ENCODE measurements around the gene EXOC6B.

Gene EXOC6B

DNA sequence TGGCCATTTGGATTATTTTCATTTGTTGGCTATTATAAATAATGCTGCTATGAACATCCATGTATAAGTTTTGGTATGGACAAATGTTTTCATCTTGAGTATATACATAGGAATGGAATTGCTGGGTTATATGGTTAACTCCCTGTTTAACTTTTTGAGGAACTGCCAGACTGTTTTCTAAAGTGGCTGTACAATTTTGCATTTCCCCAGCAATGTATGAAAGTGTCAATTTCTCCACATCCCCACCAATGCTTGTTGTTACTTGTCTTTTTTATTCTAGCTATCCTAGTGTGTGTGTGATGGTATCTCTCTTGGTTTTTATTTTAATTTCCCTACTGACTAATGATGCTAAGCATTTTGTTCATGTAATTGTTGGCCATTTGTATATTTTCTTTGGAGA, 587.5 kb downstream of the EXOC6B start:
- DNase-seq (ENCODE audit: extremely low read depth, insufficient read length) = no peak
- Histone ChIP-seq H3K36me3 (ENCODE audit: control insufficient read depth, insufficient read depth, low read length) (no peaks in the 10 kb centered on the region), H3K4me3 (replicated peaks; ENCODE audit: low read depth, low read length) (no peak overlapping the region), H3K27me3 (replicated peaks; ENCODE audit: control insufficient read depth, insufficient read depth, low read length) (no peaks in the 10 kb centered on the region)
- TF ChIP-seq, protein P1, sequence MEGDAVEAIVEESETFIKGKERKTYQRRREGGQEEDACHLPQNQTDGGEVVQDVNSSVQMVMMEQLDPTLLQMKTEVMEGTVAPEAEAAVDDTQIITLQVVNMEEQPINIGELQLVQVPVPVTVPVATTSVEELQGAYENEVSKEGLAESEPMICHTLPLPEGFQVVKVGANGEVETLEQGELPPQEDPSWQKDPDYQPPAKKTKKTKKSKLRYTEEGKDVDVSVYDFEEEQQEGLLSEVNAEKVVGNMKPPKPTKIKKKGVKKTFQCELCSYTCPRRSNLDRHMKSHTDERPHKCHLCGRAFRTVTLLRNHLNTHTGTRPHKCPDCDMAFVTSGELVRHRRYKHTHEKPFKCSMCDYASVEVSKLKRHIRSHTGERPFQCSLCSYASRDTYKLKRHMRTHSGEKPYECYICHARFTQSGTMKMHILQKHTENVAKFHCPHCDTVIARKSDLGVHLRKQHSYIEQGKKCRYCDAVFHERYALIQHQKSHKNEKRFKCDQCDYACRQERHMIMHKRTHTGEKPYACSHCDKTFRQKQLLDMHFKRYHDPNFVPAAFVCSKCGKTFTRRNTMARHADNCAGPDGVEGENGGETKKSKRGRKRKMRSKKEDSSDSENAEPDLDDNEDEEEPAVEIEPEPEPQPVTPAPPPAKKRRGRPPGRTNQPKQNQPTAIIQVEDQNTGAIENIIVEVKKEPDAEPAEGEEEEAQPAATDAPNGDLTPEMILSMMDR (IDR thresholded peaks at IDR 0.05; ENCODE audit: insufficient read depth, low read length, poor library complexity, severe bottlenecking) = no peak

DNA sequence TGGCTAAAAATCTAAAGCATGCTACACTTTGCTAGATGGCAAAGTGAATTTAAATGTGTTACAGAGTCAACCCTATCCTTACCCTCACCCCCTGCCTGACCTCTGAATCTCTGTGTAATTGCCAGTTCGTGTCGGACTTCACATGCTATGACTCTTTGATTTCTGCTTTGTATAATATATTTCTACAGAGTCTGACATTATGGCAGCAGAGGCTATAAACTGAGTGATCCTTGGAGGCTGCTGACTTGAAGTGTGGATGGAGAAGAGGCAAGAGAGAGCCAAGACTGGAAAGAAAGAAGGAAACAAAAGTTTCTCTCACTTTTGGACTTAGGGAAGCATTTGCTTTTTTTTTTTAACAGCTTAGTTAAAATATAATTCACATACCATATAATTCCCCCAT, 588.3 kb downstream of the EXOC6B start:
- no peaks in the 10 kb centered on the region for H3K36me3 ChIP-seq (ENCODE audit: control insufficient read depth, insufficient read depth, low read length)
- TF ChIP-seq, protein P1 (IDR thresholded peaks at IDR 0.05; ENCODE audit: insufficient read depth, low read length, poor library complexity, severe bottlenecking) = no peak
- no peak for DNase-seq (ENCODE audit: extremely low read depth, insufficient read length)
- H3K4me3 ChIP-seq (replicated peaks; ENCODE audit: low read depth, low read length) = no peak overlapping the region
- H3K27me3 ChIP-seq (replicated peaks; ENCODE audit: control insufficient read depth, insufficient read depth, low read length) = no peaks in the 10 kb centered on the region

DNA sequence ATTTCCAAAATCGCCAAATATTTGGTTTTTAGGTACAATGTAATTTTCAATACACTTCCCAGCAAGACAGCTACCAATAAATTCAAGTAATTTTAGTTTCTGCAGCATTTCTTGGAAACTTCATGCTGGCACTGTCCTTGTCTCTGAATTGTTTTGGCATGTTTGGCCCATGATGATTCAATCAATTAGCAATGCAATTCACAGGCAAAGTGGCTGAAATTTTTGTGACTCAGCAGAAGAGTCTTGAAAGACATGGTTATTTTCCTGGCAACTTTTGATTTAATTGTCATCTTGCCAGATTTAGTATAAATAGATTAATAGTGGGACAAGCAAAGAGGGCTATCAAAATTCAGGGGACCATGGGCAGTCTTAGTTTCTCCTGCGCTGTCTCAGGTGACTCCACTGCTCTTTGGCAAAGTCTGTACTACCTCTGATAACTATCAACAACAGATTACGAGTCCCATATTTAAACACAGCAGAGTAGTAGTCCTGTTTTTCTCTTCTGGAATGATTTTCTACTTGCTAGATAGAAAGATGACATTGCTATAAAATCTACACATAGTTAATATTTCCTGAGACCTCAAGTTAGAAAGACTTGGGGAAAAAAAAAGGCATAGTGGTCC, 589.3 kb downstream of the EXOC6B start:
- TF ChIP-seq, protein P1 (IDR thresholded peaks at IDR 0.05; ENCODE audit: insufficient read depth, low read length, poor library complexity, severe bottlenecking) = no peak
- H3K4me3 ChIP-seq (replicated peaks; ENCODE audit: low read depth, low read length) = no peak overlapping the region
- DNase-seq (ENCODE audit: extremely low read depth, insufficient read length) = no peak

DNA sequence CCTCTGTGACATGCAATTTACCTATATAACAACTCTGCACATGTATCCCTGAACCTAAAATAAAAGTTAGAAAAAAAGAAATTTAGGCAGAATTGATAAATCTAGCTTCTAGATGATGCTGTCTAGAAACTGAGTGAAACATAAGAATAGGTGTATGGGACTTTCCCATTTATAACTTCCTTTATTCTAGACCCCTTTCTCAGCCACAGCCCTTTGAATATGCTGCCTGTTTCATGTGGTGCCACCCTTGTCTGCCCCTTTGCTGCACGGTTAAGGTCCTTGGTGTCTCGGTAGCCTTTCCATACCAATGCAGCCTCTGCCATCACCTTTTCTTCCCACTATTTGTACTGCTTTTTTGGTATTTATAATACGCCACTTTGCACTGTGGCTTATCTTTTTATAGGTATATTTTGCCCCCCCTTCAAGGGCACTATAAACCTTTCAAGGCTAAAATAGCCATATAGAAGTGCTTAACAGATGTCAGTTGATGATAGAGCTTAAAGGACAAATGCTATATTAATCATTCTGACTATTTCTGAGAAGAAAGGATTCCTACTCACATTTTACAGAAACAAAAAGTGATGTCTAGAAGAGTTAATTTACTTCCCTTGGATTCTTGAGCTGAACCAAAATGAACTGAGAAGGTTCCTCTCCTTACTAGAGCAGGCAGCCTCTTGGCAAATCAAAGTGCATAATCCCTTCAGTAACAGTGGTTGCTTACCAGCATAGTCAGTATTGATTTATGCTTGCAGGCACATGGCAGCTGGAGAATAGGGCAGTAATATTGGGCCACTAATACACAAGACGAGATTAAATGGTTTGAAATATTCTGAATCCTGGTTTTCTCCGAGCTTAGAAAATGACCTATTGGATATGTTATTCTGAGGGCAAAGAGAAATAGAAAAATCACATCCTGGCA, 590.1 kb downstream of the EXOC6B start:
- H3K27me3 ChIP-seq (replicated peaks; ENCODE audit: control insufficient read depth, insufficient read depth, low read length) = no peaks in the 10 kb centered on the region
- TF ChIP-seq, protein P1 (IDR thresholded peaks at IDR 0.05; ENCODE audit: insufficient read depth, low read length, poor library complexity, severe bottlenecking) = no peak
- DNase-seq (ENCODE audit: extremely low read depth, insufficient read length) = no peak
- no peak overlapping the region for H3K4me3 ChIP-seq (replicated peaks; ENCODE audit: low read depth, low read length)
- H3K36me3 ChIP-seq (ENCODE audit: control insufficient read depth, insufficient read depth, low read length) = no peaks in the 10 kb centered on the region

More for the DNA sequence above, 589.3 kb downstream of the EXOC6B start:
- Histone ChIP-seq H3K27me3 (replicated peaks; ENCODE audit: control insufficient read depth, insufficient read depth, low read length) (no peaks in the 10 kb centered on the region), H3K36me3 (ENCODE audit: control insufficient read depth, insufficient read depth, low read length) (no peaks in the 10 kb centered on the region)

DNA sequence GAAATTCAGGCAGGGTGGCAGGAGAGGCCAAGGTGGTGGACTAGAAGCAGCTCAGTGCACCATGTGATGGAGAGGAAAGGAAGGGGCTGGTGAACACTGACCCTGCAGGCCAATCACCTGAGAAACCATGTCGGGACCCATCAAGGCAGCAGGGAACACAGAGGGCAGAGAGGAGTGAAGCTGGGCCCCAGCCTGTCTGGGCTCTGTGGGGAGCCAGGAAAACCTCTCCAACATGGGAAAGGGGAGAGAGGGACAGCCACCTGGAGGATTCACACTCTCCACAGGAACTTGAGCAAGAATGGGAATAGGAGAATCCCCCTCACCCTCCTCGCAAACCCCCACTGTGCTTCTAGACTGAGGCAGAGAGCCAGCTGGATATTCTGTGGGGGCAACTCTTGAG, 592.6 kb downstream of the EXOC6B start:
- TF ChIP-seq, protein P1 (IDR thresholded peaks at IDR 0.05; ENCODE audit: insufficient read depth, low read length, poor library complexity, severe bottlenecking) = no peak
- no peak overlapping the region for H3K4me3 ChIP-seq (replicated peaks; ENCODE audit: low read depth, low read length)

More for the DNA sequence above, 592.6 kb downstream of the EXOC6B start:
- no peaks in the 10 kb centered on the region for H3K36me3 ChIP-seq (ENCODE audit: control insufficient read depth, insufficient read depth, low read length)
- H3K27me3 ChIP-seq (replicated peaks; ENCODE audit: control insufficient read depth, insufficient read depth, low read length) = no peaks in the 10 kb centered on the region; the same call in 1 of the 2 replicates
- no peak for DNase-seq (ENCODE audit: extremely low read depth, insufficient read length)
